ENCODE measurements around the gene STYX. TPM values are rescaled to one million over a fixed set of nuclear protein-coding genes. Genes with fewer than 3 reads are reported as not detected.
"Not testable (repeated sequence)": the region's sequence is repeated elsewhere in the genome, so short reads cannot be mapped to it uniquely, and the experiment has no call there.

The STYX gene
- total and polyA plus RNA-seq, 10 of the 15 experiments (the other 5 are each of a cell fraction or from before 2014, with no cell fraction given) = 5.0 to 15.3 (median 9.5) TPM

DNA sequence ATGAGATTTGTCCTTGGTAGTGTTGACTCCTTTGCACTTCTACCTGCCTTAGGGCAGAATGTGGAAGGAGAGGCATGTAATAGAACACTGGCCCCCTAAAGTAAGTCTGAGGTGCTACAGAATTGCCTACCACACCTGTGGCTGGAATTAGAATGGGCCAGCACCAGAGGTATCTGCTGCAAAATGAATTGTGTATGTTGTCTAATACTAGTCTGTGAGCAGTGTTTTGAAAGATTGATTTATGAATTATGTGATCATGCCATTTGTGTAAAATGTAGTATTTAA, 5.7 kb upstream of the STYX start (continued):
- TF ChIP-seq EED (IDR thresholded peaks at IDR 0.05; ENCODE audit: low read depth) (no peak), JUNB (IDR thresholded peaks at IDR 0.05) (no peak), CREM (IDR thresholded peaks at IDR 0.05; ENCODE audit: low read depth) (no peak), BHLHE40 (IDR thresholded peaks at IDR 0.05; ENCODE audit: borderline replicate concordance in 1 of 2, low read depth in 2 of 2, low read length in 1 of 2) (no peak), RELA (IDR thresholded peaks at IDR 0.05; ENCODE audit: borderline replicate concordance, partially characterized antibody) (no peak), BCL3 (IDR thresholded peaks at IDR 0.05; ENCODE audit: borderline replicate concordance, insufficient read depth, low read depth, low read length, poor library complexity, severe bottlenecking) (no peak)
- TF ChIP-seq, protein P1, sequence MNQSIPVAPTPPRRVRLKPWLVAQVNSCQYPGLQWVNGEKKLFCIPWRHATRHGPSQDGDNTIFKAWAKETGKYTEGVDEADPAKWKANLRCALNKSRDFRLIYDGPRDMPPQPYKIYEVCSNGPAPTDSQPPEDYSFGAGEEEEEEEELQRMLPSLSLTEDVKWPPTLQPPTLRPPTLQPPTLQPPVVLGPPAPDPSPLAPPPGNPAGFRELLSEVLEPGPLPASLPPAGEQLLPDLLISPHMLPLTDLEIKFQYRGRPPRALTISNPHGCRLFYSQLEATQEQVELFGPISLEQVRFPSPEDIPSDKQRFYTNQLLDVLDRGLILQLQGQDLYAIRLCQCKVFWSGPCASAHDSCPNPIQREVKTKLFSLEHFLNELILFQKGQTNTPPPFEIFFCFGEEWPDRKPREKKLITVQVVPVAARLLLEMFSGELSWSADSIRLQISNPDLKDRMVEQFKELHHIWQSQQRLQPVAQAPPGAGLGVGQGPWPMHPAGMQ (IDR thresholded peaks at IDR 0.05; ENCODE audit: borderline replicate concordance) = no peak
- TF ChIP-seq, protein P2, sequence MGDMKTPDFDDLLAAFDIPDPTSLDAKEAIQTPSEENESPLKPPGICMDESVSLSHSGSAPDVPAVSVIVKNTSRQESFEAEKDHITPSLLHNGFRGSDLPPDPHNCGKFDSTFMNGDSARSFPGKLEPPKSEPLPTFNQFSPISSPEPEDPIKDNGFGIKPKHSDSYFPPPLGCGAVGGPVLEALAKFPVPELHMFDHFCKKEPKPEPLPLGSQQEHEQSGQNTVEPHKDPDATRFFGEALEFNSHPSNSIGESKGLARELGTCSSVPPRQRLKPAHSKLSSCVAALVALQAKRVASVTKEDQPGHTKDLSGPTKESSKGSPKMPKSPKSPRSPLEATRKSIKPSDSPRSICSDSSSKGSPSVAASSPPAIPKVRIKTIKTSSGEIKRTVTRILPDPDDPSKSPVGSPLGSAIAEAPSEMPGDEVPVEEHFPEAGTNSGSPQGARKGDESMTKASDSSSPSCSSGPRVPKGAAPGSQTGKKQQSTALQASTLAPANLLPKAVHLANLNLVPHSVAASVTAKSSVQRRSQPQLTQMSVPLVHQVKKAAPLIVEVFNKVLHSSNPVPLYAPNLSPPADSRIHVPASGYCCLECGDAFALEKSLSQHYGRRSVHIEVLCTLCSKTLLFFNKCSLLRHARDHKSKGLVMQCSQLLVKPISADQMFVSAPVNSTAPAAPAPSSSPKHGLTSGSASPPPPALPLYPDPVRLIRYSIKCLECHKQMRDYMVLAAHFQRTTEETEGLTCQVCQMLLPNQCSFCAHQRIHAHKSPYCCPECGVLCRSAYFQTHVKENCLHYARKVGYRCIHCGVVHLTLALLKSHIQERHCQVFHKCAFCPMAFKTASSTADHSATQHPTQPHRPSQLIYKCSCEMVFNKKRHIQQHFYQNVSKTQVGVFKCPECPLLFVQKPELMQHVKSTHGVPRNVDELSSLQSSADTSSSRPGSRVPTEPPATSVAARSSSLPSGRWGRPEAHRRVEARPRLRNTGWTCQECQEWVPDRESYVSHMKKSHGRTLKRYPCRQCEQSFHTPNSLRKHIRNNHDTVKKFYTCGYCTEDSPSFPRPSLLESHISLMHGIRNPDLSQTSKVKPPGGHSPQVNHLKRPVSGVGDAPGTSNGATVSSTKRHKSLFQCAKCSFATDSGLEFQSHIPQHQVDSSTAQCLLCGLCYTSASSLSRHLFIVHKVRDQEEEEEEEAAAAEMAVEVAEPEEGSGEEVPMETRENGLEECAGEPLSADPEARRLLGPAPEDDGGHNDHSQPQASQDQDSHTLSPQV (IDR thresholded peaks at IDR 0.05) = no peak
- TF ChIP-seq, protein P3, sequence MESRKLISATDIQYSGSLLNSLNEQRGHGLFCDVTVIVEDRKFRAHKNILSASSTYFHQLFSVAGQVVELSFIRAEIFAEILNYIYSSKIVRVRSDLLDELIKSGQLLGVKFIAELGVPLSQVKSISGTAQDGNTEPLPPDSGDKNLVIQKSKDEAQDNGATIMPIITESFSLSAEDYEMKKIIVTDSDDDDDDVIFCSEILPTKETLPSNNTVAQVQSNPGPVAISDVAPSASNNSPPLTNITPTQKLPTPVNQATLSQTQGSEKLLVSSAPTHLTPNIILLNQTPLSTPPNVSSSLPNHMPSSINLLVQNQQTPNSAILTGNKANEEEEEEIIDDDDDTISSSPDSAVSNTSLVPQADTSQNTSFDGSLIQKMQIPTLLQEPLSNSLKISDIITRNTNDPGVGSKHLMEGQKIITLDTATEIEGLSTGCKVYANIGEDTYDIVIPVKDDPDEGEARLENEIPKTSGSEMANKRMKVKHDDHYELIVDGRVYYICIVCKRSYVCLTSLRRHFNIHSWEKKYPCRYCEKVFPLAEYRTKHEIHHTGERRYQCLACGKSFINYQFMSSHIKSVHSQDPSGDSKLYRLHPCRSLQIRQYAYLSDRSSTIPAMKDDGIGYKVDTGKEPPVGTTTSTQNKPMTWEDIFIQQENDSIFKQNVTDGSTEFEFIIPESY (IDR thresholded peaks at IDR 0.05) = no peak

GRCh38 chr14:52727509-52727908, 2.5 kb upstream of the STYX start:
- RAD21 ChIA-PET (ENCODE audit: unreplicated experiment) = interaction anchor here (1.6 kb wide), 1 partner anchor 15 kb away, joined by 4 read pairs; no protein-coding TSS in a partner anchor
- CTCF ChIA-PET = interaction anchor here (1.2 kb wide), 2 partner anchors 41 to 428 kb away, joined by 3 read pairs; no protein-coding TSS in a partner anchor
- H3K9ac ChIP-seq (ENCODE audit: control insufficient read depth, insufficient read depth, low read length); H2AFZ ChIP-seq (ENCODE audit: control insufficient read depth, low read depth, low read length); H3K27ac ChIP-seq (ENCODE audit: control insufficient read depth, insufficient read depth); H4K20me1 ChIP-seq (ENCODE audit: control insufficient read depth, insufficient read depth); H3K4me3 ChIP-seq; H3K27me3 ChIP-seq (replicated peaks in 1 of 2; ENCODE audit: control insufficient read depth in 2 of 2, insufficient read depth in 2 of 2, low read length in 1 of 2); in situ Hi-C loops (cut with MboI); BruUV-seq (replicated peaks); H3K36me3 ChIP-seq (ENCODE audit: control insufficient read depth in 2 of 2, insufficient read depth in 2 of 2, low read length in 1 of 2); intact Hi-C loops (cut with micrococcal nuclease; ENCODE audit: unreplicated experiment); ATAC-seq; FAIRE-seq; H3K4me2 ChIP-seq (ENCODE audit: control insufficient read depth, insufficient read depth); H3K9me3 ChIP-seq (replicated peaks; ENCODE audit: control insufficient read depth, insufficient read depth, low read length); DNase-seq (ENCODE audit: low read depth, low spot score): not testable (repeated sequence)
- Histone ChIP-seq H3K79me2 (ENCODE audit: control insufficient read depth, insufficient read depth, low read length) (peaks cover 16% of the 10 kb centered on the region), H3K4me1 (ENCODE audit: control insufficient read depth, insufficient read depth, low read length) (peaks cover 14% of the 10 kb centered on the region)
- SMC1A ChIA-PET (ENCODE audit: uncharacterized antibody, unreplicated experiment) = interaction anchor here (0.8 kb wide), 1 partner anchor 8 kb away, joined by 3 read pairs; no protein-coding TSS in a partner anchor
- 100% methylated on average over 2 of the region's 2 CpGs for WGBS (ENCODE audit: insufficient coverage, insufficient replicate concordance, low lambda C conversion rate, missing lambda C conversion rate)
- POLR2A ChIA-PET = interaction anchor here (0.6 to 0.9 kb wide), 5 partner anchors 19 to 81 kb away, joined by 3 to 6 read pairs (median 5); no protein-coding TSS in a partner anchor

All from GM12878 (cell line).